GM19467 (cell line): ENCODE measurements around the gene TRIM37.

Experiments
- ATAC-seq: cut with Tn5 transposase; IDR thresholded peaks from one replicate; pipeline ENCODE4 v1.9.1; 2021; ENCODE audit warnings: mild to moderate bottlenecking, moderate library complexity; ENCODE audit not compliant: unreplicated experiment

Gene TRIM37

GRCh38 chr17:59046192-59046591, 60.5 kb downstream of the TRIM37 start:
- ATAC-seq, result no peak

- ATAC-seq, result no peak
Observed at GRCh38 chr17:59038734-59039133, 67.9 kb downstream of the TRIM37 start.

GRCh38 chr17:59037960-59038359, 68.7 kb downstream of the TRIM37 start:
- ATAC-seq, result no peak

- no peak for ATAC-seq
Observed at GRCh38 chr17:59030811-59031210, 75.9 kb downstream of the TRIM37 start.

- no peak for ATAC-seq
Observed at GRCh38 chr17:59028328-59028727, 78.4 kb downstream of the TRIM37 start.

DNA sequence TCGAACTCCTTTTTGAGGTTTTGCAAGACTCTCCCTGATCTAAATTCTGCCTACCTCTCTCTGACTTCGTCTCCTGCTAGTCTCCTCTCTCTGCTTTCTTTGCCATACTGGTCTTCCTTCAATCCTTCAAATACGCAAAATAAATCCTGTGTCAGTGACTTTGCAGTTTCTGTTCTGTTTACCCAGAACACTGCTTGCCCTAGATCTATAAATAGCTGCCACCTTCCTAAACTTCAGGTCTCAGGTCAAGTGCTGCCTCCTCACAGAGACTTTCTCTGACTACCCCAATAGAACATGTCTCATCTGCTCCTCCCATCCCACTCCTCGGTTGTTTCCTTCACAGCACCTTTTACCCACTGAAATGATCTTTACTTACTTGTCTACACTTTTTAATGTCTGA, 78.9 kb downstream of the TRIM37 start:
- no peak for ATAC-seq

- no peak for ATAC-seq
Observed at GRCh38 chr17:59026176-59026939, 80.3 kb downstream of the TRIM37 start.

- no peak for ATAC-seq
Observed at GRCh38 chr17:59024916-59025315, 81.8 kb downstream of the TRIM37 start.

- ATAC-seq, result no peak
Observed at GRCh38 chr17:59018019-59018418, 88.7 kb downstream of the TRIM37 start.

GRCh38 chr17:59011975-59012374, 94.7 kb downstream of the TRIM37 start:
- ATAC-seq, result no peak

GRCh38 chr17:59010026-59010425, 96.7 kb downstream of the TRIM37 start:
- ATAC-seq, result no peak

GRCh38 chr17:59008737-59009136, 97.9 kb downstream of the TRIM37 start:
- no peak for ATAC-seq

DNA sequence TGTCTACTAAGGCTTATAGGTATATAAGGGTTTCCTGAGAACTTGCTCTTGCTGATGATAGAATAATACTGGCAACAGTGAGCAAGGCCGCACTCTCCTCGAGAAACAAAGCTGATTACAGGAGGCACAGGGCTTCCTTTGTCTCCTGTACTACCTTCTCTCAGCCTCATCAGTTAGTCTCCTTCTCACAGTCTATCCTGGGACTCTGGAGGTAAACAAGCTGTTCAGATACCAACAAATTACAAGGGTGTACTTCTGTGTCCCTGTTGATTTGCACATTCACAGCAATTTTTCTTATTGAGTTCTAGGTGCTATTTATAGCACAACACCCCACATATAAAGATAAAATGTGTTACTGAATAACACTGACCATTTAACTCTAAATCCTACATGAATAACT, 98.7 kb downstream of the TRIM37 start:
- ATAC-seq, result no peak

GRCh38 chr17:59004338-59005111, 102.2 kb downstream of the TRIM37 start:
- ATAC-seq, result no peak

DNA sequence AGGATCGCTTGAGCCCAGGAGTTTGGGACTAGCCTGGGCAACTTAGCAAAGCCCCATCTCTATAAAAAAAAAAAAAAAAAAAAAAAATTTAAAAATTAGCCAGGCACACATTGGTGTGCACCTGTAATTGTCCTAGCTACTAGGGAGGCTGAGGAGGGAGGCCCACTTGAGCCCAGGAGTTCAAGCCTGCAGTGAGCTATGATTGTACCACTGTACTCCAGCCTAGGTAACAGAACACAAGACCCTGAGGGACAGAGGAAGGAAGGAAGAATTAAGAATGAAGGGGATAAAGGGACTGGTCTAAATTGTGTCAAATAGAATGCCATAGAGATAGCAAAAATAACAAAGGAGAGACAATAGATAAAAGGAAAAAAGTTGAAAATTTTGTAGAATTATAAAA, 102.8 kb downstream of the TRIM37 start:
- ATAC-seq, result no peak

DNA sequence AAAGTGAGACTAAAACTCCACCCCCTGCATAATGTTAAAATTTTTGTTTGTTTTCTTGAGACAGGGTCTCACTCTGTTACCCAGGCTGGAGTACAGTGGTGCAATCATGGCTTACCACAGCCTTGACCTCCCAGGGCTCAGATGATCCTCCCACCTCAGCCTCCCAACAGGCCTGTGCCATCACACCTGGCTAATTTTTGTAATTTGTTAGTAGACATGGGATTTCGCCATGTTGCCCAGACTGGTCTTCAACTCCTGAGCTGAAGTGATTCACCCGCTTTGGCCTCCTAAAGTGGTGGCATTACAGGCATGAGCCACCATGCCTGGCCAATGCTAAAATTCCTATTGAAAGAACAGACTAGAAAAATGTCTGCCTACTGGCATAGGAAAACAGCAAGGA, 103.8 kb downstream of the TRIM37 start:
- ATAC-seq, result no peak

- no peak for ATAC-seq
Observed at GRCh38 chr17:59002126-59002525, 104.6 kb downstream of the TRIM37 start.

- ATAC-seq, result peak; percentile 87
Observed at GRCh38 chr17:59001158-59001814, 105.4 kb downstream of the TRIM37 start.

DNA sequence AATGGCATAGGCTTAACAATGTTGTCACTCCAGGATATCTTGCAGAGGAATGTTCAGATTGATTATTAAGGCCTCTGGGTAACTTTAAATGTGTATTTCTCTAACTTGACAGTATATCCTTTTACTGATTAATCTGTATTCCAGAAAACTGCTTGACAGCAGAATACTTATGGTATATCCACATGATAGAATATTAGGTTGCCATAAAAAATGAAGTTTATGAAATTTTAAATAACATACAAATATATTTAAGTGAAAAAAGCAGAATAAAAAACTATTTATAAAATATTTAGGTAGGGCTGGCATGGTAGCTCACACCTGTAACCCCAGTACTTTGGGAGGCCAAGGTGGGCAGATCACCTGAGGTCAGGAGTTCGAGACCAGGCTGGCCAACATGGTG, 106.7 kb downstream of the TRIM37 start:
- no peak for ATAC-seq

- no peak for ATAC-seq
Observed at GRCh38 chr17:58999500-58999899, 107.2 kb downstream of the TRIM37 start.

DNA sequence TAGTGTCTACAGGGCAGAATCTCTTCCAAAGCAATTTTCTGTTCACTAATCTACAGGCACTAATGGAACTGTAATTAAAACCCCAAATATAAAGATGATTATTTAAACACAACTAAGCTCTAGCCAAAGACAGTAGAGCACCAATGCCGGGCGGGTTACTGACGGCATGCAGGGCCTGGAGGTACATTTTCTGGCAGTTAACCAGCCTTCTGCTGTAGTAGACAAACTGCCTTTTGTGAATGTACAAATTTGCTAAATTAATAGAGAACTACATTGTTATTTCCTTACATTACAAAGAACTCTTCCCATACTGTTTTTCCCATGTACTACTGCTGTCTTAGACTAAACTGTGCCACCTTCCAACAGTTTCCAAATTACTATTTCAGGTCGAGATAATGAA, 107.8 kb downstream of the TRIM37 start:
- ATAC-seq, result no peak
